GM21528 (cell line): ENCODE data around the gene SND1.

ENCODE experiments used
- ATAC-seq: cut with Tn5 transposase; IDR thresholded peaks from one replicate; pipeline ENCODE4 v1.9.1; 2021; ENCODE audit warnings: mild to moderate bottlenecking, moderate library complexity; ENCODE audit not compliant: unreplicated experiment, low FRiP score

Gene SND1

DNA sequence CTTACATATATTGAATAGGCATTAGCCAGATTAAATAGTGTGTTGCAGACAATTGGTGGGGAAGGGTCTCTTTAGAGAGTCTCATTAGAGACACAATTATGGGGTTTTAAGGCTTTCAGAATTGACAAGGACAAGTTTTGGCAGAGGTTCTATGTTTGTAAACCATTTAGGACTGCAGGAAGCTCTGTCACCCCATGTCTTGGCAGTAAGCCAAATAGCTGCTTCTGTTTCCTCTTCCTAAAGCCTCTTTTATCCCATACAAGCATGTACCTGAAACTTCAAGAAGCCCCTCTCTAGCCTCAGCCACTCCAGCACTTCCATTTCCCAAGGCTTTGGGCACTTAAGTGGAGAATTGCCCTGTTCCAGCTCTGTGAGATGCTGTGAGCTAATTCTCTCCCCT is 401.0 kb downstream of the SND1 start:
- no peak for ATAC-seq

DNA sequence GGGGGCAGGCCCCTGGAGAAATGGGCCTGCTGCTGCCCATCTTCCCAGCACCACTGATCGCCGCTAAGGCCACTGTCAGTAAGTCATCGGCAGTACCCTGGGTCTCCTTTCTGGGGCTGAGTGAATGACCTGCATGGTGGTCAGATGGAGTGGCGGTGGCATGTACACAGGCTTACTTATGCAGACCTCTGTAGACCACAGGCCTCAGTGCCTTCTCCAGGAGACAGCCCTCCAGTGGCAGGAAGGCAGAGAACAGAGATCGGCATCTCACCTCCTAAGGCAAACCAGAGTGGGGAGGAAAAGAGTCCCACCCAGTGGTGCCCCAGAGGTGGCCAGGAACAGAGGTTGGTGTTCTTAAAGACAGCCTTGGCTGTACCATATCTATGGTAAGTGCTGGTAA is 402.0 kb downstream of the SND1 start:
- ATAC-seq = no peak

DNA sequence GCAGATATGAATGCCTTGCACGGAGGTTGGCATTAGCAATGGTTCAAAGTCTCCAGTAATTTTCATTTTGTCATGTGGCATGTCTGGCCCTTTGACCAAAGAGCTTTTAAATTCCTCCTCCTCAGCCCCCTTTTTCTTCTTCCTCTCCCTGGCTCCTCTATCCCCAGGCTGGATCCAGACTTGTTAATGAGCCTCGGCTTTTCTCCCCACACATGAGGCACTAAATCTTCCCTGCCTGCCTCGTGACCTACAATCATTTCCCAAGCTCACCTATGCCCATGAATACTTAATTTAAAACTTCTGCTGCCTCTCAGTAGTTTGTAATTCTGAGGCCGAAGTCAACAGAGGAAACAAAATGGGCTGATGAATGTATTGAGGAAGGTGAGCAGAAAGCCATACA is 402.5 kb downstream of the SND1 start:
- ATAC-seq = no peak

DNA sequence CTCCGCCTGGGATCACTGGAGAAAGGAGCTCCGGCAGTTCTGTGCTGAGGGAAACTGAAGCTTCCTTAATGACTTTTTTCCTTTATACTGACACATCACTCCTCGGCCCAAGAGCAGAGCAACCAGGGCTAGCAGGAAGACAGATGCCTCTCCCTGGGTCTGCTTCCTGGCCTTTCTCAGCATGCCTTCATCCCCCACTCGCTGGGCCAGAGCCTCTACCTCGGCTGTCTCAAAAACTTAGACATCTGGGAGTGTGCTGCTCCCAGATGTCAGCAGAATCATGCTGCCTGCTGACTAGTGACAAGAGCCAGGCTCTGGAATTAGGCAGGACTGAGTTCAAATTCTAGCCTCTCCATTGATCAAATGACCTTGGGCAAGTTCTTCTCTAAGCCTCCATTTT is 403.6 kb downstream of the SND1 start:
- ATAC-seq = no peak

DNA sequence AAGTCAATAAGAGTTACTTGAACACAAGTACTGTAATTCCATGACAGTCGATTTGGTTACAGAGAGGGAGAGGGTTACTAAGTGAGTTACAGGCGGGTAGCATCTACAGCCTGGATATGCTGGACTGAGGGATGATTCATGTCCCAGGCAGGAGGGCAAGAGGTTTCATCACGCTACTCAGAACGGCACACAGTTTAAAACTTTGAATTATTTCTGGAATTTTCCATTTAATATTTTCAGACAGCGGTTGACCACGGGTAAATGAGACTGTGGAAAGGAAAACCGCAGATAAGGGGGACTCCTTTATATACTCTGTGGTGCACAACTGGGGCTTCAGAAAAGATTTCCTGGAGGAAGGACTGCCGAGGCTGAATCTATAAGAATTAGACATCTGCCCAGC is 404.9 kb downstream of the SND1 start:
- no peak for ATAC-seq

DNA sequence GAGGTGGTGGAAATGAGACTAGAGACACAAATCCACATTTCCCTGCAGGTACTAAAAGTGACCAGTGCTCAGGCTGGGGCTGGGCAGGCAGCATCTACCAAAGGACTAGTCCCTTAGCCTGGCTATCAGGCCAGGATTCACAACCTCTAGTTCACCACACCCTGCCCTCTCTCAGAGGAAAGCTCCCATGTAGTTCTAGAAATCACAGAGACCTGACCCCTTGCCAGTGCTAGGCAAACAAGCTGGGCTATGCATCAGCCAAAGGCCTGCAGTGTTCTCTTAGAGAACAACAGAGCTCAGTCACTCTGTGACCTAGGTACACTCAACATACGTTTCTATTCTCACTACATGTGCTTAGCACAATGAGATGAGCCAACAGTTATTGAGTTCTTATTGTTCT is 405.9 kb downstream of the SND1 start:
- ATAC-seq = no peak

DNA sequence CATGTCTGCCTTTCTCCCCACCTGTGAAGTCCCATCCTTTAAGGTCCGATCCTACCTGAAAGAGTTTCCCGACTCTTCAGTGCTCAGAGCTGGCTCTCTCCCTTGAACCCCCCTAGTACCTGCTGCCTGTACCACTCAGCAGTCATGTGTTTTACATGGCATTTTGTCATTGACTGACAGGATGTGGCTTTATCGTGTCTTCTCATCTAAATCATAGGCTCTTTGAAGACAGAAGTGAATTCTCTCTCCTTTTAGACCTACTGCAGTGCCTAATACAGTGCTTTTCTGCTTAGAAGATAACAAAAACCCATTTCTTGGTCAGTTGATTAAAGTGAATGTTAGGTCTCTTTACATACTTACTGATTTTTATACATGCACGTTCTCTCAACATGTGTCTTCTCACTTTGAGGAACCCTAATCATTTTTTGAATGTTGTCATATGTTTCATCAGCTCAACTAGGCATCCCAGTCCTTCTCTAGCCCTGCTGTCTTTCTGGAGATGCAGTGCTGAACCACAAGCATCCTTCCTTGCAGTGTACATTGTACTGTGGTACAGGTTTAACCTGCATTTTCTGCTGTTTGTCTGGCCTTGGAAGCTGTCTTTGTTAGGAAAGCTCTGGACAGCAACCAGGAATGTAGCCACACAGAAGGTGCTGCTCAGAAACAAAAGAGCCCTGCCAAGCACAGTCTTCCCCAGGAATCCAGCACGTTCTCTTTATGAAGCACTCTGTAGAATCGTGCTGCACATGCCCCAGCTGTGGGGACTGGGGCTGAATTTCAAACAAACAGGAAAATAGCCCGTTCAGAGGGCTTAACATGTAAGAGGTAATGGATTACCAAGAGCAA is 407.4 kb downstream of the SND1 start:
- no peak for ATAC-seq

DNA sequence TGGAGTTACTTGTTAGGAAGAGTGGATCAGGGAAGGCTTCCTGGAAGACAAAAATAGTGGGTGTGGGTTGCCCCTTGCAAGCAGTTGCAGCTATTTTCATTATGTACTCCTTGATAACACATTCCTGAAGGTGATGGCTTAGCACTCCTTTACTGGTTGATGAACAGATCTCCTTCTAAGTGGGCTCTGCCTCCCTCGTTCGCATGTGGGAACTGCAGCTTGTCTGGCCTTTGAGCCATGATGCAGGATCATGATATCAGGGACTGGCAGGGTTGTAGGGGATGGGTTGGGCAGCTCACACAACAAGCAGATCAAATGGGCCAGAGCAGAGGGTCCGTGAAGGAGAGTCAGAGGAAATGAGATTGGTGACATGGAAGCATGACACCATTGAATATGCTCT is 408.0 kb downstream of the SND1 start:
- ATAC-seq = no peak

DNA sequence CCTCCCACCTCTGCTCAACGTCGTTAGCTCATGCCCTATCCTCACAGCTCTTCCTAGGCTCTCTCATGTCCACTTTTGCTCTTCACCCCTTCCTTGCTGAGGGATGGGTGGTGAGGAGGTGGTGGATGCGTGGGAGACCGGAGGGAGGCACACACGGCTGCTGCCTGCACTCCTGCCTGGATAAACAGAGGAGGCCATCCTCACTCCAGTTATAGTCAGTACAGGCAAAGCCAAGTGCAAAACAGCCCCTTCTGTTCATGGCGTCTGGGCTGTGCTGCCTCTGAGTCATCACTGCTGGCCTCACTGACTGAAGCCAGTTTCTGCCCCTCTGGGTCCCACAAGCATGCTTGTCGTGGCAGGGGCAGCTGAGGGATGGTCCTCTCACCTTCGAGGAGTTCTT is 411.1 kb downstream of the SND1 start:
- ATAC-seq = no peak

DNA sequence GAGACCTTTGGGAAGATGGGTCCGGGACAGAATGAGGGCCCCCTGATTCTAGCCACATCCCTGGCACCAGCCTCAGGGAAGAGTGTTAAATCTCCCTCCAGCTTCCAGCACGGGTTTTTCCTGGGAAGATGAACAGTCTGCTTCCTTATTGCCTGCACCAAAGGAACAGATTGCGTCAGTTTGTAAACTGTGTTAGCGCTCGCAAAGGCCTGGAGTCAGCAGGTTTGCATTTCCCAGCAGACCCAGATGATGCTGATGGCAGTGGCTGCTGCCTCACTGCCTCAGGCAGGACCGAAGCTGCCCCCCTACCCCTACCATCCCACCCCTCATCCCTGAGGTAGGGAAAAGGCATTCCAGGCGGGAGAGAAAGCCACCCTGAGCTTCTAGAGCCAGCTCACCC is 413.9 kb downstream of the SND1 start:
- no peak for ATAC-seq

DNA sequence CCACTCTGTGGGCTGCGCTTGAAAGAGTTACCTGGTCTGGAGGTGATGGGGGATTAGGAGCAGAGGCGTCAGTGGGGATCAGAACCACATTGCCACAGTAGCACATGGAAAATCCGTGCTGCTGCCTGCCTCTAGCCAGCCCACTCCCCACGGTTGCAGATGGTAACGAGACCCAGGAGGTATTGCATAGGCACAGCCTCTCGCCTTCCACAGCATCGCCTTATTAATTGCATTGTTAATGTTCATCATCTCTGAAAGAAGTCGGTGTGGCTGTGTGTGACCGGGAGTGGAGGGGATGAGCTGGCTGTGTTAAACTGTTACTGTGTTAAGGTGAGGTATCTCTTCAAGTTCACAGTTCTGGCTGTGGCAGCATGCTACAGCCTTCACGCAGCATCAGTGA is 414.4 kb downstream of the SND1 start:
- ATAC-seq = no peak

DNA sequence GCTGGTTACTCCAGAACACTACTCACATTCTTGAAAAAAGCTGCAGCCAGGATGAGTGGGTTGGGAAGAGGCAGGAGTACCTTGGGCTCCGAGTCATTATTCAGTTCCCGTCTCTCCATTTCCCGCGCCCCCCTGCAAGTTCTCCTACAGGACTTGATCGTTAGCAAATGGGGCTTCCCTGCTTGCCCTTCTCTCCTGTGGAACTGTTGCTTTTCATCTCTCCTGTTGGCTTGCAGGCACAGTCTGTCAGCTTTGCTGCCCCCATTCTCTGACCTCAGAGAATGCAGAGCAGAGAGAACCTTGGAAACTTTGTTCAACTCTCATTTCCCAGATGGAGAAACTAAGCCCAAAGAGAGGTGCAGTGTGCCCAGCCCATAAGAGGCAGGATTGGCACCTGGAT is 414.9 kb downstream of the SND1 start:
- ATAC-seq = no peak

DNA sequence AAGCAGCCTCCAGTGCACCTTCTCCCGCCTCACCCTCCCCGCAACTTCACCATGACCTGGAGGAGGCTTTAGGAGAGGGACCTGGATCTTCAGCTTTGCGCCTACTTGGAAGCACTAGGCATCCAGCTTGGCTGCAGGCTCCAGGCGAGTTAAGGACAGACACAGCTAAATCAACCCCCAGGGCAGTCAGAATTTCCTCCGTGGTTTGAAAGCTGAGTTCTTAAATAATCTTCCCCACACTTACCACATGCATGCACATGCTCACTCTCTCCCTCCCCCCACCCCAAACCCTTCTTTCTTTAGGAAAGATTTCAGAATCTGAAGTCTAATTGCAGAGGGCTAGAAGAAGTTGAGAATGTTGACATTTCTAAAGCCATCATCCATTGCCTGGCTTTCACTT is 416.0 kb downstream of the SND1 start:
- ATAC-seq = no peak

DNA sequence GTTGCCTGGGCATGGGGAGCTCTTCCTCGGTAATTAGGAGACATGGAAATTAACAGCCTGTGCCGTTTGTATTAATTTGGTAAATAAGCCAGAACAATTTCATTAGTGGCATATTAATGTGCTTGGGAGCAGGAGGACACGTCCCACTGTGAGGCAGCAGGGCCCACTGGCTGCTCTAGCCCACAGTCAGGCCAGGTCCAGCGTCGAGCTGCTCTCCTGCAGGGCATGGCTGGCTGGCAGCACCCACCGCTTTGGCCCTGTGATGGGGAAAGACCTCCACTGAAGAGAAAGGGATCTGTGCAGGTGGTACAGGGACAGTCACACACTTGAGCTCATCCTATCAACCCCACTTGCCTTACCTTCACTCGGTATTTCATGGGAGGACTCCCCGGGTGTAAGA is 416.8 kb downstream of the SND1 start:
- no peak for ATAC-seq

DNA sequence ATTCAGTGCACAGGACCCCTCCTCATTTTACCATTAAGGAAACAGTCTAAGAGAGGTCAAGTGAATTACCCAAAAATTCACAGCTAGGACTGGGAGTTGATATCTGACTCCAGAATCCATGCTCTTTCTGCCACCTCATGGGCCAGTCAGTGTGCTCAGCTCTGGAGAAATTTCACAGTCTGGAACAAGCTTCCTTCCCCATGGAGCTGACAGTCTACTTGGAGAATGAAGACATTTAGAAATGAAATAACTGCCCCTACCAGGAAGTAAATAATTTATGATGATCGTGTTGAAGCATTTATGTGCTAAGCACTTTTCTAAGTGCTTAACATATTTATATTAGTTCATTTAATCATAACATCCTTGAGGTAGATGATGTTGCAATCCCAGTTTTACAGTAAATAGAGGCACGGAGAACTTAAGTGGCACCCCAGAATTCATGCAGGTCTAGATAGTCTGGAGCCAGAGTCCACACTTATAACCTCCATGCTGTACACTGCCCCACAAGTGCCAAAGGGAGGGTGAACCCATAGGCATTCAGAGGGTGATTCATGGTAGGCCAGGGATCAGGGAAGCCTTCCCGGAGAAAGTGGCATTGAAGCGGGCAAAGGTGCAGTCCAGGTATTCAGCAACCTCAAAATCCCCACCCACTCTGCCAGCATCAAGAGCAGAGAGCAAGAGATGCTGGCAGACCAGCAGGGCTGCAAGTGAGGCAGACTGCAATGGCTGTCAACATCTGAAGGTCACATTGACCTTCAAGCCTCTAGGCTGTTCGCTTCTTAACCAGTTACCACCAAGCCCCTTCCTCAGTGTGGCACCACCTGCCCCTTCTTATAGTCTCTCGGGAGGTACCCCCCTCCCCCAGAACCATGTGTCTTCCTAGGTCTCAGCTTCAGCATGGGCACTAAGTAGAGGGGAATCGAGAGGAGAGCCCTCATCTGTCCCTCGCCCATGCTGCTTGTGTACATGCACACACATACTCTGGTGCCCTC is 417.7 kb downstream of the SND1 start:
- ATAC-seq = no peak

DNA sequence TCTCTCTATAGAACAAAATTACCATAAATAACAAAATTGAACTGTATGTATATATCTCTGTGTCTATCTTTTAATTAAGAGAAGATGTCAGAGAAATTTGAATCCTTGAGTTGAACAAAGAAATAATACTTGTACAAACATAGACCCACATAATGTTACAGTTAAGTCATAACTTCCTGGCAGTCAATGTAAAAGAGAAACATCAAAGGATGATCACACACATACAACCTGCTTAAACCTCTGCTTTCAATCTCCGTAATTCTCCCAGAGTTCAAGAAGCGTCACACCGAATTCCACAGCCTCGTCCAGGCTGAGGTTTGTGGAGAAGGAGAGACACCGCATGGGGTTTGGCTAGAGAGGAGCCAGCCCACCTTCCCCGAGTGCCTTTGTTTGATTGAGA is 419.4 kb downstream of the SND1 start:
- no peak for ATAC-seq

DNA sequence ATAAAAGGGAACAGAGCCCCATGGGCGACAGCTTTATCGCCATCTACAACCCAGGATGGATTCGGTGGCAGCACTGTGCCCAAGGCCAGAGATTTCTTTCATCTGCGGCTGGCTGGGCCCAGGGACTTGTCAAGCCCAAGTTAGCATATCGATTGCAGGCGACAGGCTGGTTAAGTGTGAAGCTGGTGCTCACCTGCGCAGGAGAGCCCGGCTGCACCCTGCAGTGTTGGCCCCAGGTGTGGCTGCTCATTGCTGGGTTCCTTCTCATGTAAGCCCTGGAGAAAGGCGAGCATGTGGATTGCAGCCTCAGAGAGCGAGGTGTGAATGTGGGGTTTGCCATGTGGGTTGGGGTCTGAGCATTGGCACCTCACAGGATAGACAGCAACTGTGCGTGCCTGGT is 419.8 kb downstream of the SND1 start:
- ATAC-seq = no peak

DNA sequence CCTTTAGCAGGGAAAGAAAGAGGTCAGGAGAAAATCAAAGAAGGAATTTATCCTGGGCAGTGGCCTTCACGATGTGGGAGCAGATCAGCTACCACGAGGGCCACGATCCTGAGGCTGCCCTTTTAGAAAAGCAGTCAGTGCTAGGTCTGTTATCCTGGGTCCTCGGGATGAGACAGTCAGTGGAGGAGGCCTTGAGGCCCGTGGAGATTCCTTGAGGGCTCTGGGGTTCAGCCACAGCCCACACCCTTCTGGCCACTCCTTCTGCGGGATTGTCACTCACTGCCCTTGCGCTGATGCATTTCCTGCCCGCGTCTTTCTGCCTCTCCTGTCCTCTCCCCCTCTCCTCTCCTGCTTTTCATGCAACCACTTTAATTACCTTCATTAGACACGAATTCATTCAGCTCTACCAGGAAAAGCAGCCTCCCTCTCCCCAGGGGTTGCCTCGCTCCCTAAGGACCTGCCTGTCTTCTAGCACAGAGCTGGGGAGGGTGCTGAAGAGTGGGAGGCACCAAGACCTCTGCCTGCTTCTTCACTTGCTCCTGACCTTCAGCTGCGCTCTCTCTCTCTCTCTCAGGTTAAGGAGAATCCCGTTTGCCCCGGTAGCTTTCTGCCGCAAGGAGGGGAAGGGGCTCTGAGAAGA is 421.8 kb downstream of the SND1 start:
- no peak for ATAC-seq

DNA sequence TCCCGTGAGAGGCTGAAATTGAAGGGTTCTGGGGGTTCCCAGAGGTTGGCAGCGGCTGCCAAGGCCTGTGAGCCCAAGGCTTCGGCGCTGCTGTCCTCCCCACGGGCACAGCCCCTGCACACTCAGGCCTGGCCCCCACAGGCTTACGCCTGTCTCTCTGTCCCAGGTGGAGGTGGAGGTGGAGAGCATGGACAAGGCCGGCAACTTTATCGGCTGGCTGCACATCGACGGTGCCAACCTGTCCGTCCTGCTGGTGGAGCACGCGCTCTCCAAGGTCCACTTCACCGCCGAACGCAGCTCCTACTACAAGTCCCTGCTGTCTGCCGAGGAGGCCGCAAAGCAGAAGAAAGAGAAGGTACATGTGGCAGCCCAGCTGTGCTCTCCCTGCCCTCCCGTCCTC is 422.3 kb downstream of the SND1 start:
- ATAC-seq = no peak

DNA sequence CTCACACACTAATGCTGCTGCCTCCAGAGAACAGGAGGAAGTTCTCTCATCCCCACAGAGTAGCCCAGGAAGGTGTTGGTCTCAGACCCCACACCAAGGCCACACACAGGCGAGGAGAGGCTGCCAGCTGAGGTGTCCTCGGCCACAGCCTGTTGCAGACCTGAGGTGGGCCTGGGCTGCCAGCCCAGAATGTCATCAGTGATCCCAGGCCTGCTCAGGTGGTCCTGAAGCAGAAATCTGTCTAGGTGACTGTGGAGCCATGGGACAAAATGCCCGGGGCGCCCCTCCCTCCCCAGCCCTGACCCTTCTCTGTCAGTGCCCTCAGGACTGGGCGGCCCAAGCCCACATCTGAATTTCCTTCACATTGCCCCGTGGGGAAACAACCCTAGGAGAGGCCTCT is 422.7 kb downstream of the SND1 start:
- ATAC-seq = no peak
